ENCODE results near the gene SELENOS.

SELENOS gene

GRCh38 chr15:101277038-101277822 is at the start of gene SELENOS:
TSS of gene SELENOS (minus strand) at chr15:101277485. CDS start at chr15:101277417, 68 bp downstream.
- DNase-seq (ENCODE audit: low spot score), result peak; percentile 87

GRCh38 chr15:101326462-101327146 is 49.3 kb upstream of the SELENOS start:
- no peak for DNase-seq (ENCODE audit: low spot score)

GRCh38 chr15:101326026-101326315 is 48.7 kb upstream of the SELENOS start:
- DNase-seq (ENCODE audit: low spot score), result no peak

GRCh38 chr15:101325263-101326025 is 48.2 kb upstream of the SELENOS start:
- no peak for DNase-seq (ENCODE audit: low spot score)

- DNase-seq (ENCODE audit: low spot score), result no peak
Observed at GRCh38 chr15:101324524-101325177, 47.4 kb upstream of the SELENOS start.

- DNase-seq (ENCODE audit: low spot score), result no peak
Observed at GRCh38 chr15:101323793-101324523, 46.7 kb upstream of the SELENOS start.

GRCh38 chr15:101322854-101323477 is 45.7 kb upstream of the SELENOS start:
- no peak for DNase-seq (ENCODE audit: low spot score)

GRCh38 chr15:101322016-101322695 is 44.9 kb upstream of the SELENOS start:
- DNase-seq (ENCODE audit: low spot score), result no peak

- DNase-seq (ENCODE audit: low spot score), result peak; percentile 82
Observed at GRCh38 chr15:101320501-101321052, 43.3 kb upstream of the SELENOS start.

- DNase-seq (ENCODE audit: low spot score), result no peak
Observed at GRCh38 chr15:101318839-101319238, 41.6 kb upstream of the SELENOS start.

- DNase-seq (ENCODE audit: low spot score), result no peak
Observed at GRCh38 chr15:101318147-101318819, 41.0 kb upstream of the SELENOS start.

GRCh38 chr15:101317336-101317872 is 40.1 kb upstream of the SELENOS start:
- DNase-seq (ENCODE audit: low spot score), result no peak

GRCh38 chr15:101316529-101316928 is 39.2 kb upstream of the SELENOS start:
- DNase-seq (ENCODE audit: low spot score), result no peak

- no peak for DNase-seq (ENCODE audit: low spot score)
Observed at GRCh38 chr15:101315736-101316135, 38.5 kb upstream of the SELENOS start.

GRCh38 chr15:101314336-101315125 is 37.2 kb upstream of the SELENOS start:
- DNase-seq (ENCODE audit: low spot score), result no peak

GRCh38 chr15:101313041-101313761 is 35.9 kb upstream of the SELENOS start:
- no peak for DNase-seq (ENCODE audit: low spot score)

GRCh38 chr15:101310508-101310907 is 33.2 kb upstream of the SELENOS start:
- no peak for DNase-seq (ENCODE audit: low spot score)

- DNase-seq (ENCODE audit: low spot score), result no peak
Observed at GRCh38 chr15:101310161-101310480, 32.8 kb upstream of the SELENOS start.

All from activated CD4-positive, alpha-beta T cell treated with anti-CD3 and anti-CD28 coated beads, Interleukin-2, Interleukin-4, amounts not matched to agents 100 ng/mL and 50 ng/mL, durations not matched to agents 16 hours and 8 hours (primary cell).